NCI-H2029 (cell line): ENCODE results near the gene XBP1.
"Not testable (repeated sequence)": the region's sequence is repeated elsewhere in the genome, so short reads cannot be mapped to it uniquely, and the experiment has no call there.

Experiments used
- DNase-seq: peaks from one replicate; lab custom pipeline; 2025; lab: John Stamatoyannopoulos, UW

XBP1 gene

DNA sequence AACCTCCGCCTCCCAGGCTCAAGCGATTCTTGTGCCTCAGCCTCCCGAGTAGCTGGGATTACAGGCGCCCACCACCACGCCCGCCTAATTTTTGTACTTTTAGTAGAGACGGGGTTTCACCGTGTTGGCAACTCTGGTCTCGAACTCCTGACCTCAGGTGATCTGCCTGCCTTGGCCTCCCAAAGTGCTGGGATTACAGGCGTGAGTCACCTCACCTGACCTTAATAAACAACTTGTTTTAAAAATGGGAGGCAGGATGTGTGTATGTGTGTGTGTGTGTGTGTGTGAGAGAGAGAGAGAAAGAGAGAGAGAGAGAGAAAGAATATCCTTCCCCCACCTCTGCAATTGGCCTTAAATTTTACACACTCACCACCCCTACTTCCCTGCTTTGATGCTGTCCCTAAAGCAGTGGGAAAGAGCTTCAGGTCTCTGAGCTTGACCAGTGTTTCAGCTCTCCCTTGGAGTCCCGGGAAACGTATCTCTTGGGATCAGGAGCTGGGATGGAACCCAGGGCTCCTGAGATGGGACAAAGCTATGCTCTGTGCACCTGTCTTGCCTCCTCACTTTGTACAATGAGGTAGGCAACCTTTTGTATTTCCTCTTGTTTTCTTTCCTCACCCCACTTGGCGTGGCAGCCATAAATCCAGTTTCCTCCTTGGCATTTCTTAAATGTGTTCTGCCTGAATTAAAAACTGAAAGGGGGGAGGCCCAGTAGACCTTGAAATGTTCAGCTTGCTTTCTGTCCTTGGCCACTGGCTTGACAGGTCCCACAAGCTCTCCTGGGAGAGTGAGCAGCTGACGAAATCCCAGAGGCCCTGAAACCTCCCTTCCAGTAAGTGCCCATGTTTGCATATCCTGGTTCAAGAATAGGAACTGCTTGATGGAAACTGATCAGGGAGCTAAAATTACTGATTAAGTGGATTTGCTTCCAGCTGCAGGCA is 17.8 kb upstream of the XBP1 start:
- peak; percentile 77 for DNase-seq

DNA sequence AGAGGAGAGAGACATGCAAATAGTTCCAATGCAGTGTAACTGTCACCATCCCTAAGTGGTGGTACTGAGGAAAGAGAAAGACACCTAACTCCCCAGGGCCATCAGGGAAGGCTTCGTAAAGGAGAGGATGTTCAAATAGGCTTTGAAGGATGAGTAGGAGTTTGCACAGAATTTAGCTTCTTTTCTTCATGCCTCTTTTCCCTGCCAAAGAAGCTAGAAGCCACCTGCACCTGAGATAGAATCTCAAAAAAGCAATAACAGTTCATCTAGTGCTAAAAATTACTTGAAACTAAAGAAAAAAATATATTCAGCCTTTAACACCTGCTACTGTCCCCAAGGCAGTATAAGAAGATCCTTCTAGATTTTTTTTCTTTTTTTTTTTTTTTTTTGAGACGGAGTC is 16.7 kb upstream of the XBP1 start:
- no peak for DNase-seq

DNA sequence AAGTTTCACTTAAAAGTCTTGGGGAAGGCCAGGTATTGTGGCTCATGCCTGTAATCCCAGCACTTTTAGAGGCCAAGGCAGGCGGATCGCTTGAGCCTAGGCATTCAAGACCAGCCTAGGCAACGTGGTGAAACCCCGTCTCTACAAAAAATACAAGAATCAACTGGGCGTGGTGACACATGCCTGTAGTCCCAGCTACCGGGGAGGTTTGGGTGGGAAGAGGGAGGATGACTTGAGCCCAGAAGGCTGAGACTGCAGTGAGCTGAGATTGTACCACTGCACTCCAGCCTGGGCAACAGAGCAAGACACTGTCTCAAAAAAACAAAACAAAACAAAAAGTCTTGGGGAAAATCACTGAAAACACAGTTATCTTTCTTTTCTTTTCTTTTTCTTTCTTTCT is 15.4 kb upstream of the XBP1 start:
- DNase-seq, result no peak

DNA sequence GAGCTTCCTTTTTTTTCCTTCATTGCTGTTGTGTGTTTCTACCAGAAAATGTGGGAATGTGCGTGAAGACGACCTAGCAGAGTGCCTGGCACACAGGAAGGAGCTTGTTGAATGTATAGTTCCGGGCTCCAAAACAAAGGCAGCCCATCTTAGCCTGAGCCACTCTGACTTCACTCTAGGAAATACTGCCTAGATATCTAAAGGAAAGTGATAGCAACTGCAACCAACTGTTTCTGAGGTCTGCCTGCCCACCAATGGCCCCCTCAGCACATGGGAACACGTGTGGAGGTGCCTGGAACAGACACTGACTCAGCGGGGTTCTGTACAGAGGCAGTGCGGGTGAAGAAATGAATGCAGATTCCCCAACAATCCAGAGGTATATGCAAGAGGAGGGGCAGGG is 14.7 kb upstream of the XBP1 start:
- DNase-seq, result no peak

DNA sequence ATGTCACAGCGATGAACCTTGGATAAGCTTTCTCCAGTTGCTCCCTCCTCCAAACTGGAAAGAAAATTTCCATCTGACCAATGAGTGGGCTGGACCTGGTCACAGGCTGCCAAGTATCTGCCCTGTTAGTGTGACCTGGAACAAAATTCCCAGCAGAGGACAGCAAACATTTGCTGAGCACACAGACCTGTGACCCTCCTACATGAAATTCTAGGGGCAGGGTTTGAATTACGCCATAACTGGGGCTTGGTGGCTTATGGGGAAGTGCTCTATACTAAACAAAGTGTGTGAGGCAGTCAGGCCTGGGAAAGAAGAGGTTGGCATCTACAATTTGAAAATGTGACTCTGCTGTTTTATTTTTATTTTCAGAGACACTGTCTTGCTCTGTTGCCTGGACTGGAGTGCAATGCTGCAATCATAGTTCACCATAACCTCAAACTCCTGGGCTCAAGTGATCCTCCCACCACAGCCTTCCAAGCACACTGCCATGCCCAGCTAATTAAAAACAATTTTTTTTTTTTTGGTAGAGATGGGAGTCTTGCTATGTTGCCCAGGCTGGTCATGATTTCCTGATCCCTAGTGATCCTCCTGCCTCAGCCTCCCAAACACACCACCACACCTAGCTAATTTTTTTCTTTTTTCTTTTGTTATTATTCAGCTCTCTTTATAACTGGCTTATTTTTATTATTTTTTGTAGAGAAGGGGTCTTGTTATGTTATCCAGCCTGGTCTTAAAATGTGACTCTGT is 13.6 kb upstream of the XBP1 start:
- no peak for DNase-seq

DNA sequence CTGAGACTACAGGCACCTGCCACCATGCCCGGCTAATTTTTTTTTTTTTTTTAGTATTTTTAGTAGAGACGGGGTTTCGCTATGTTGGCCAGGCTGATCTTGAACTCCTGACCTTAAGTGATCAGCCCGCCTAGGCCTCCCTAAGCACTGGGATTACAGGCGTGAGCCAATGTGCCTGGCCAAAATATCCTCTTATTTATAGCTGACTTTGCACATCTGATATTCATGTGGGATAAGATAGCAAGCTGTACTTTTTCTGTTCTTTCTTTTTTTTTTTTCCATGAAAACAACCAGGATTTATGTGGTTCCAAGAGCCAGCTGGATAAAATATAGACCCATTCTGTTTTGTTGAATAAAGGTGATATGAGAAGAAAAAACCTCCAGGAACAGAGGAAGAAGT is 12.1 kb upstream of the XBP1 start:
- DNase-seq, result no peak

DNA sequence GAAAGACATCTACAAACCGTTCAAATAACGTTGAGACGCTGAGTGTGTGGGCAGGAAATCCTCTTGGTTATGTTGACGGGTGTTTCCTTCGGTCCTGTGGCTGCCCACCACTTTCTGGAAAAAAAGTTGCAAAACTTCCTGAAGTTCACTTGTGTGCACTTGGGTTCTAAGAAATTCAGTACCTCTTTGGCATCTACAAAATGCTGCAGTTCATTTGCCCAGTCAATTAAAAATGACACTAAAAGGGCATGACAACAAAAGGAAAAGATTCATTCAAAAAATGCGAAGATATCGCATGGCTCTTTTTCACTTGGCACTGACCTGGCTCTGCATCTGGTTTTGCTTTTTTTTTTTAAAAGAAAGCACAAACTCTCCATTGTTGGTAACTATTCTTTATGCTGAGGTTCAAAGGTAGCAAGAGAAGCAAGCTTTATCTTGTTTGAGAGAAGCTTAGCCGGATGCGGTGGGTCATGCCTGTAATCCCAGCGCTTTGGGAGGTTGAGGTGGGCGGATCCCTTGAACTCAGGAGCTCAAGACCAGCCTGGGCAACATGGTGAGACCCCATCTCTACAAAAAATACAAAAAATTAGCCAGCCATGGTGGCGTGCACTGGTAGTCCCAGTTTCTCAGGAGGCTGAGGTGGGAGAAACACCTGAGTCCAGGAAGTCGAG is 10.6 kb upstream of the XBP1 start:
- no peak for DNase-seq

DNA sequence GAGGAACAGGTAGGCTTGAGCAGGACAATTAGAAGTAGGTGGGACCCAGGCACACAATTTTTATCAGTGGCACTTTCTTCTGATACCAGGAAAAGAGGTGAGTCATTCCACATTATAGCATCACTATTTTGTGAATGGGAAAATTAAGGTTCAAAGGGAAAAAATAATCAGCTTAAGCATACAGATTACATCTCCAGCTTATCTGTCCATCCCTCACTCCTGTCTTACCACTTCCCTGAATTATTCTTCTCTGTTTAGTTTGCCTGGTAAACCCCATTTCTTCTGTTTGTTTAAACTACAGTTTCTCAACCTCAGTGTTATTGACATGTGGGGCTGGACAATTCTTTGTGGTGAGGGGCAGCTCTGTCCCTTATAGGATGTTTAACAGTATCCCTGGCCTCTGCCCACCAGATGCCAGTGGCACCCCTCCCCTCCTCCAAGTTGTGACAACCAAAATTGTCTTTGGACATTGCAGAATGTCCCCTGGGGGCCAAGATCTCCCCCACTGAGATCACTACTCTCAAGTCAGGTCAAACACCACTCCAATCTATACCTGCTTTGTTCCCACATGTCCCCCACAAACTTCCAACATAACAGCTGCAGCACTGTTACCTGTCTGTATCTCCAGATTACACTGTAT is 8.5 kb upstream of the XBP1 start:
- no peak for DNase-seq

DNA sequence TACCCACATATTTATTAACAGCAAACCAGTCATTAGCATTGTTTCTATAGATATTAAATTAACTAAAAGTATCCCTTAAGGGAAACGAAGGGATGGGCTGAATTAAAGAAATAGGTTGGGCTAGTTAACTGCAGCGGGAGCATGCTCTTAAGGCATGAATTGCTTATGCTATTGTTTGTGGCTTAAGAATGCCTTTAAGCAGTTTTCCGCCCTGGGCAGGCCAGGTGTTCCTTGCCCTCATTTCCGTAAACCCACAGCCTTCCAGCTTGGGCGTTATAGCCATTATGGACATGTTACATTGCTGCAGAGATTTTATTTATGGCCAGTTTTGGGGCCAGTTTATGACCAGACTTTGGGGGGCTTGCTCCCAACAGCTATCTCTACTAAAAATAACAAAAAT is 5.1 kb upstream of the XBP1 start:
- DNase-seq, result not testable (repeated sequence)

DNA sequence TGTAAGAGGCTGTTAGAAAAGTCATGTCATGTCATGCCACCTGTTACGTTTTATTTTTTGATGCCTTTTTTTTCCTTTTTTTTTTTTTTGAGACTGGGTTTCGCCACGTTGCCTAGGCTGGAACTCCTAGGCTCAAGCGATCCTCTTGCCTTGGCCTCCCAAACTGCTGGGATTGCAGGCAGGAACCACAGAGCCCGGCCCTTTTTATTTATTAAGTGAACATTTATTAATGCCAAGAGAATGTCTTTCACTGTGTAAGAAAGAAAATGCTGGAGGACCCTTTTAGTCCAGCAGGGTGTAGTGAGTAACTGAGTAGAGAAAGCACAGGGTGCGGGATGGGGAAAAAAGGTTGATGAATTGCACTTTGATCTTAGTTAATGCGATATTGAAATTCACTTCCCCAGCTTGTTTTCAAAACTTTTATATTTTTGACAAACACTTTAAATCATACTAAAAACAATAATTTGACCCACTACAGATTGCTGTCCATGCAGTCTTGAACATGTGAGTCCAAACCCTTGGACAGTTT is 2.3 kb upstream of the XBP1 start:
- DNase-seq, result no peak

DNA sequence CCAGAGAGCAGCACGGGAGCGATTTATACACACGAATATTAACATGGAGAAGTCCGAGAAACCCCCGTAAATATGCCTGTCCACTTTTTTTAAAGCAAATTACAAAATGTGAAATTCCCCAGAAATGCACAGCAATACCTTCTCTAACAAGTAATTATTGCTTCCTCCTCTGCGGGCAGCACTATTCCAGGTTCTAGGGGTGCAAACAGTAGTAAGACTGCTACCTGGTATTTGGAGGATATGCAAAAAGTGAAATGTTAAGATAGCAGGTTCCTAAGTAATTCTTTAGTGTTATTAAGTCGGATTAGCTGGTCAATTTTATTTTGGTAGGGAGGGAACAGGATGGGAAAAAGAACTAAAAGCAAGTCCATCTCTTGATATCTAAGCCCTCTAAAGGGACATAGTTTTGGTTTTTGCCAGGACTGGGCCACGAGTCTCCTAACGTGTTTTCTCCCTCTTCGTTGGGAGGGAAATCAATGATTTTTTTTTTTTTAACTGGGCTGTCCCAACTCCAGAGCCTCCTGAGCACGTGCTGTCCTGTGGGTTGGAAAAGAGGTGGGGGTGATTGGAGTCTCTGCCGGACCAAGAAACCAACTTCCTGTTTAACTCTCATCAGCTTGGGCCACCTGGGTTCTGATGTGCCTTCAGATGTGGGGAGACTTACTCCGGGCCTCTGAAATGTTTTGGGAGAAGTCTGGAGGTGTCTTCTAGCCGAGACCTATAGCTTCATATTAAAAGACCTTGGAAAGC is 1.7 kb upstream of the XBP1 start:
- no peak for DNase-seq

DNA sequence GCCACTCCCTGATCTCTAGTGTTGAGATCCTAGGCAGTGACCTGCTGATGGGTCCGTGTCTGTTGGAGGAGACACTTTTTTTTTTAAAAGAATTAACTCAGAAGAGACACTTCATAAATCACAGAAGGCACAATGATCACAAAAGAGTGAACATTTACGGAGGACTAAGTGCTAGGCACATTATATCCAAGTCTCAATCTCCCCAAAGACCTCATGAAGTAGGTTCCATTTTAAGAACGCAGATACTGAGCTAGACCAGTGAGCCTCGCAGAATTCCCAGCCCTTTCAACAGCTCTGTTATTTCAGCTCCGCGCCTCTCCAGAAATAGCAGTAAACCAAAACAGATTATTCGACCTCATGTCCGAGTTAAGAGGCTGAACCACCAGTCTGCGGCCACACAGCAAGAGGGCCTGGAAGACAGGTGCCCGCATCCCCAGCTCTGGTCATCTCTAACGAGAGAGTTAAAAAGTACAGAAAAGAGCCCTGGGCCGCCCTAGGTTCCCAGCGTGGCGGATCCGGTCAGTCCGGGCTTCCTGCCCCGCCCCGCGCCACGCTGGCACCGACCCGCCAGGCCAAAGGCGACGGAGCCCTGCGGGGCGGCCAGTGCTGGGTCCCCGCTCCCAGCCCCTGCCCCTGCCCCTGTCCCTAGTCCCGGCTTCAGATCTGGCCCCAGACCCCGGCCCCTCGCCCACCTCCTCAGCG is 612 bp downstream of the XBP1 start:
- DNase-seq, result no peak

DNA sequence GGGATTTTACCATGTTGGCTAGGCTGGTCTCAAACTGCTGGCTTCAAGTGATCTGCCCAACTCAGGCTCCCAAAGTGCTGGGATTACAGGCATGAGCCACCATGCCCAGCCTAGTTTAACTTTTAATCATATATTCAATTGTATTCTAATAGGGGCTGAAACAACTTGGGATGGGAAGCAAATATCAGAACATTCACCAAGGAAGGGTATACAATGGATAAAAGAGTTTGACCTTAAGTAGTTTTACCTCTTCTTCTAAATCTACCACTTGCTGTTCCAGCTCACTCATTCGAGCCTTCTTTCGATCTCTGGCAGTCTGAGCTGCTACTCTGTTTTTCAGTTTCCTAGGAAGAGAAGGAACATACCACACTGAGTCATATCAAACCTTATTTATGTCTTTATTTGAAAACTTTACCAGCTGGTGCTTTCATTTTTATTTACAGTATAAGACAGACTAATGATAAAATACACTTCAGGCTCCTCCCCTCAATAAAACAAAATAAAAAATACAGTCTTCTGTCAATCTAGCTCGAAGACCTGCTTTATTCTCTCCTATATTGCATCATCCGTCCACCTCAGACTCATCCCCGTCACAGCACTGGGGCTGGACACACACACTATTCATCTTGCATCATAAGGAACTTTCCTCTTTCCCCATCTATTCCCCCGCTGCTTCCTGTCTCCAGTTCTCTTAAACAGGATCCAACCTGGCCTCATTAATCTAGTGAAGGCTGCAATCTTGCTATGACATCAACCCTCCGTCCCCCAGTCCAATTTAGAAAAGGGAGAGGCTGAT is 1.4 kb downstream of the XBP1 start:
- DNase-seq, result peak; percentile 35

DNA sequence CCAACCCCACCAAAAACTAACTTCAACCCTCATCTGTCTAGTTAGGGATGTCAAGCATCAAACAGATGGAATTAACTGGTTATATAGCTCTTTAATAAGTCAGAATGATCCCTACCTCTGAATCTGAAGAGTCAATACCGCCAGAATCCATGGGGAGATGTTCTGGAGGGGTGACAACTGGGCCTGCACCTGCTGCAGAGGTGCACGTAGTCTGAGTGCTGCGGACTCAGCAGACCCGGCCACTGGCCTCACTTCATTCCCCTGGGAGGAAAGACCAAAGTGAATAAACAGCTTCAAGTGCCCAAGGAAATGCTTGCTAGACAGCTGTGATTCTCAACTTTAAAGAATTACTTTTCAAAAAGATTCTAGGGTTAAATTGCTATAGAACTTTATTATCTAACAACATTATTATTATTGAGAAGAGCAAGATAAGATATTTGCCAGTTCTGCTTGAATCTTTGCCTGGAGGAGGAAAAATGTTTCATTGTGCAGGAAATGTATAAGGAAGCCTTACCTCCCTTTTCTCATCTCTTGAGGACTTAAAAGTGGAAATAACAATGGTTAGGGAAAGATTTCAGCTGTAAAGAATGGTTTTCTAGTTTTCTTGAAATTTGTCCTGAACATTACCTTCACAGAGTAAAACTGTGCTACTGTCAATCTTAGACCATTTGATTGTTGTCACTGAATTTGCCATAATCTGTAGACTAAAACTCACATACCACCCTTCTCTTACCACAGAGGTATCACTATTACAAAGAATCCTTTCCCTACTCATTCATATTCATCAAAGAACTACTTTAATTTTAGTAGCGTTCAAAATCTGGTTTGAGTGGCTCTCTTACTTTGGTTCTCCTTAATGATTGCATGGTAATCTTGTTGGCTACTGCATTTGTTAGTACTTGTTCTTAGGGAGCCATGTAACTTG is 4.2 kb downstream of the XBP1 start:
- DNase-seq, result no peak

DNA sequence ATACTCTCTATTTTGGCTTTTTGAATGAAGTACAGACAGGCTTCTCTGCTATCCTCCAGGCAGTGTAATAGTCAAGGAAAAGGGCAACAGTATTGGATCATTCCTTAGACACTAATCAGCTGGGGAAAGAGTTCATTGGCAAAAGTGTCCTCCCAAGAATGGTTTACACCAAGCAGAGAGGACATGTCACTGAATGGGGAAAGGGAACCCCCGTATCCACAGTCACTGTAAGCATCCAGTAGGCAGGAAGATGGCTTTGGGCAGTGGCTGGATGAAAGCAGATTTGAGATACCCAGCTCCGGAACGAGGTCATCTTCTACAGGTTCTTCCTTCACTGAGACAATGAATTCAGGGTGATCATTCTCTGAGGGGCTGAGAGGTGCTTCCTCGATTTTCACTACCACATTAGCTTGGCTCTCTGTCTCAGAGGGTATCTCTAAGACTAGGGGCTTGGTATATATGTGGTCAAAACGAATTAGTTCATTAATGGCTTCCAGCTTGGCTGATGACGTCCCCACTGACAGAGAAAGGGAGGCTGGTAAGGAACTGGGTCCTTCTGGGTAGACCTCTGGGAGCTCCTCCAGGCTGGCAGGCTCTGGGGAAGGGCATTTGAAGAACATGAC is 5.2 kb downstream of the XBP1 start:
- no peak for DNase-seq

DNA sequence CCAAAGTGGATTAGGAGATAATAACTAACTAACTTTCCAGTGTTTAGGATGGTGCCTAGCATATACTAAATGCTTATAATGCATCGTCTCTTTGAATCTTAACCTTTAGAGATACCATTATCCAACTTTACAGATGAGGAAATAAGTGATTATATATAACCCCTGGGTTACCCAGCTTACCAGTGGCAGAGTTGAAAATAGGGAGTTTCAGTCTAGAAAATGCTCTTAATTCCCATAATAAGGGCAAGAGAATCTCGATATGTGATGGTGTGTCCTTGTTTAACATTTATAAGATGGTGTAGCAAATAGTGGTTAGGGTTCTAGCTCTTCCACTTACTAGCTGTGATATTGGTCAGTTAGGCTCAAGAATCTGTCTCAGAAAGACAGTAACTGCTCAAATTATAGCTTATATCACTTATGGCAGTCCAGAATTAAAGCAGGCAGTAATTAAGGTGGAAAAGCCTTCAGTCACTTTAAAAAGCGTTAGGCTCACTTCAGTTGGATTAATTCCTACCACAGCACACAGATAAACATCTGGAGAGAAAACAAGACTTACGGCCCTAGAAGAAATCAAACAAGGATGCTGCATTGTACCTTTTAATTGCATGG is 6.3 kb downstream of the XBP1 start:
- no peak for DNase-seq

DNA sequence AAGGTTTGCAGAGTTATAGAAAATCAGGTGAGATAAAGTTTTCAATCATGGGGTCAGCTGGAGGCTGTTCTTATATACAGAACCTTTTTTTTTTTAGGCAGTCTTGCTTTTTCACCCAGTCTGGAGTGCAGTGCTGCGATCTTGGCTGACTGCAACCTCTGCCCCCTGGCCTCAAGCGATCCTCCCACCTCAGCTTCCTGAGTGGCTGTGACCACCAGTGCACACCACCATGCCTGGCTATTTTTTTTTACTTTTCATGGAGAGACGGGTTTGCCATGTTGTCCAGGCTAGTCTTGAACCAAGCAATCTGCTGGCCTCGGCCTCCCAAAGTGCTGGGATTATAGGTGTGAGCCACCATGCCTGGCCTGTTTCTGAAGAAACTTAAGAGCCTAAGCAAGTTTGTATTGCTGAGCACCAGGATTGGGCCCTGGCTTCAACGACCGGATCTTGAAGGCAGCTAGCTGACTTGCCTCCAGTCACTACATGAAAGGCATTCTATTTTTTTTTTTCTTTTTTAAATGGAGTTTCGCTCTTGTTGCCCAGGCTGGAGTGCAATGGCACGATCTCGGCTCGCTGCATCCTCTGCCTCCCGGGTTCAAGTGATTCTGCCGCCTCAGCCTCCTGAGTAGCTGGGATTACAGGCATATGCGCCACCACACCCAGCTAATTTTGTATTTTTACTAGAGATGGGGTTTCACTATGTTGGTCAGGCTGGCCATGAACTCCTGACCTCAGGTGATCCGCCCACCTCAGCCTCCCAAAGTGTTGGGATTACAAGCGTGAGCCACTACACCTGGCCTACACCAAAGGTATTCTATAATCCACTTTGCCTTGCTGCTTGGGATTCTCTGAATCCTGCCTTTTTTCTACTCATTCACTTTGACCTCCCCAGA is 7.6 kb downstream of the XBP1 start:
- DNase-seq, result no peak
